ENCODE results near the gene SRC.

SRC gene

DNA sequence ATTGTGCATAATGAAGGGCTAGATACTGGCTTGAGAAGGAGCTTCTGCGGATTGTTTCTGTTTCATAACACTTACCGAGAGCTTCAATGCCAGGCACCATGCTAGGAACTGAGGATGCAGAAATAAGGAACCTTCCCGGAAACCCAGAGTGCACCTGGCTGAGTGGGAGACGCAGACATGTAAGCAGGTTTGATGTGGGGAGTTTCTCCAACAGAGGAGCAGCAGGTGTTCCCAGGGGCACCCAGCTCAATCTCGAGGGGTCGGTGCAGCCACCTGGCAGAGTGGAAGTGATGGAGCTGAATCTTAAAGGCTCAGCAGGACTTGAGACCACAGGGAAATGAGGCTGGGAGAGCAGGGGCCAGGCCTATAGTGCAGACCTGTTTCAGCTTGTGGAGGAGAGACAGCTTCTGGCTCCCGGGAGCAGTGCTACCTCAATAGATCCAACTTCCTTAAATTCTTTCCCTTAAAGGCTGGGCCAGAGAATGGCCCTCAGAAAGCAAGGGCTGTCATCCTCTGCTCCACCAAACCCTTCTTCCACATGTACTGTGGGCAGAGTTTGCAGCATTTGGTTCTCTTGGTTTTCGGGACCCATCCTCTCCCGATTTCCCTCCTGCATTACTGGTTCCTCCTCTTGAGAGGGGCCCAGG is 27.8 kb upstream of the SRC start:
- no peak for DNase-seq (ENCODE audit: low read depth)
- TF ChIP-seq, protein P1, sequence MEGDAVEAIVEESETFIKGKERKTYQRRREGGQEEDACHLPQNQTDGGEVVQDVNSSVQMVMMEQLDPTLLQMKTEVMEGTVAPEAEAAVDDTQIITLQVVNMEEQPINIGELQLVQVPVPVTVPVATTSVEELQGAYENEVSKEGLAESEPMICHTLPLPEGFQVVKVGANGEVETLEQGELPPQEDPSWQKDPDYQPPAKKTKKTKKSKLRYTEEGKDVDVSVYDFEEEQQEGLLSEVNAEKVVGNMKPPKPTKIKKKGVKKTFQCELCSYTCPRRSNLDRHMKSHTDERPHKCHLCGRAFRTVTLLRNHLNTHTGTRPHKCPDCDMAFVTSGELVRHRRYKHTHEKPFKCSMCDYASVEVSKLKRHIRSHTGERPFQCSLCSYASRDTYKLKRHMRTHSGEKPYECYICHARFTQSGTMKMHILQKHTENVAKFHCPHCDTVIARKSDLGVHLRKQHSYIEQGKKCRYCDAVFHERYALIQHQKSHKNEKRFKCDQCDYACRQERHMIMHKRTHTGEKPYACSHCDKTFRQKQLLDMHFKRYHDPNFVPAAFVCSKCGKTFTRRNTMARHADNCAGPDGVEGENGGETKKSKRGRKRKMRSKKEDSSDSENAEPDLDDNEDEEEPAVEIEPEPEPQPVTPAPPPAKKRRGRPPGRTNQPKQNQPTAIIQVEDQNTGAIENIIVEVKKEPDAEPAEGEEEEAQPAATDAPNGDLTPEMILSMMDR (IDR thresholded peaks at IDR 0.05; ENCODE audit: control insufficient read depth, extremely low read depth, insufficient read depth), result no peak
- H3K4me3 ChIP-seq (ENCODE audit: low read depth, low read length), result no peak overlapping the region

DNA sequence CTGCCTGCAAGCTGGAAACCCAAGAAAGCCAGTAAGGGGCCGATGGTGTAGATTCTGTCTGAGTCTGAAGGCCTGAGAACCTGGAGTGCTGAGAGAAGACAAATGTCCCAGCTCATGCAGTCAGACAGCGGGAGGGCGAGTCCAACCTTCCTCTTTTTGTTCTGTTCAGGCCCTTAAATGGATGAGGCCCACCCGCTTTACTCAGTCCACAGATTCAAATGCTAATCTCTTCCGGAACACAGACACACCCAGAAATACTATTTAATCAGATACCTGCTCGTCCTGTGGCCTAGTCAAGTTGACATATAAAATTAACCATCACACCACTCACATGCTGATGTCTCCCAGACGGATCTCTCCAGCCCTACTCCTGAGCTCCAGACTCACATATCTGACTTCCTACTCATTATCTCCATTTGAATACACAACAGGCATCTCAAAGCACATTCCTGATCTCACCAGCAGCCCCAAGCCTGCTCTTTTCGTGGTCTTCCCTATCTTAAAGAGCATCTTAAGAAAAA is 26.7 kb upstream of the SRC start:
- TF ChIP-seq, protein P1 (IDR thresholded peaks at IDR 0.05; ENCODE audit: control insufficient read depth, extremely low read depth, insufficient read depth), result no peak
- H3K4me3 ChIP-seq (ENCODE audit: low read depth, low read length), result no peak overlapping the region
- no peak for DNase-seq (ENCODE audit: low read depth)

DNA sequence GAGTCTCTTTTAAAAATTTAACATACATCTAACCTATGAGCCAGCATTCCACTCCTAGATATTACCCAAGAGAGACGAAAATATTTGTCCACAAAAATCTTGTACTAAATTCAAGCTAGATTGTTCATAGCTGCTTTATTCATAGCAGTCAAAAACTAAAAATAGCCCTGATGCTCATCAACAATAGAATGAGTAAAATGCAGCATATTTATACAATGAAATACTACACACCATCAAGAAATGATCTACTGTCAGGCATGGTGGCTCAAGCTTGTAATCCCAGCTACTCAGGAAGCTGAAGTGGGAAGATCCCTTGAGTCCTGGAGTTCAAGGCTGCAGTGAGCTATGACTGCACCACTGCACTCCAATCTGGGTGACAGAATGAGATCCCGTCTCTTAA is 22.0 kb upstream of the SRC start:
- no peak for DNase-seq (ENCODE audit: low read depth)
- H3K4me3 ChIP-seq (ENCODE audit: low read depth, low read length), result no peak overlapping the region
- TF ChIP-seq, protein P1 (IDR thresholded peaks at IDR 0.05; ENCODE audit: control insufficient read depth, extremely low read depth, insufficient read depth), result no peak

DNA sequence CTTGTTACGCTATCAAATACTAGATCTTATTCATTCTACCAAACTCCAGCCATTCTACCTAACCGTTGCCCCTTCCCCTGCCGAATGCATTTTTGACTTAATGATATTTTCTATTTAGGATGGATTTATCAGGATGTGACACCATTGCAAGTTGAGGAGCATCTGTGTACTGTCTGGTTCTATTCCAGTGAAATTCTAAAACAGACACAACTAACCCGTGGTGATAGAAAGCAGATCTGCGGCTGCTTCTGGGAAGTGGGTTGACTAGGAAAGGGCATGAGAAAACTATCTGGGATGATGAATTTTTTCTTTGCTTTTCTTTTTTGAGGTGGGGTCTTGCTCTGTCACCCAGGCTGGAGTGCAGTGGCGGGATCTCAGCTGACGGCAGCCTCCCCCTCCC is 20.7 kb upstream of the SRC start:
- TF ChIP-seq, protein P1 (IDR thresholded peaks at IDR 0.05; ENCODE audit: control insufficient read depth, extremely low read depth, insufficient read depth), result no peak
- H3K4me3 ChIP-seq (ENCODE audit: low read depth, low read length), result no peak overlapping the region
- DNase-seq (ENCODE audit: low read depth), result no peak

DNA sequence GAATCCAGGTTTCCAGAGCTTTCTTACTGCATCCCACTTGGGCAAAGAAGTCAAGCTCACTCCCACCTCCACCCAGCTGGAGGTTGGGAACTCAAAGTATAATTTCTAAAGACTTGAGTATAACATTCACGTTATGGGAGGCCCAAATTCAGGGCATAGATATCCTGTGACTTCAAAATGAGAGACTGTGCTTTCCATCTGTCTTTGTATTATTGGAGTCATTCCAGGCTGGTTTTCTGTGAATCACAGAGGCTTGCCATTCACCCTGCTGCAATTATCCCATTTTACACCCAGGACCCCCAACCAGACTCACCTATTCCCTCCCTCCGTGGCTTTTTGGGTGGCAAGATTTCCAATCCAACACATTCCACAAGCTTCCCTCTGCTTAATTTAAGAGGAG is 19.3 kb upstream of the SRC start:
- no peak overlapping the region for H3K4me3 ChIP-seq (ENCODE audit: low read depth, low read length)
- TF ChIP-seq, protein P1 (IDR thresholded peaks at IDR 0.05; ENCODE audit: control insufficient read depth, extremely low read depth, insufficient read depth), result no peak
- DNase-seq (ENCODE audit: low read depth), result no peak

DNA sequence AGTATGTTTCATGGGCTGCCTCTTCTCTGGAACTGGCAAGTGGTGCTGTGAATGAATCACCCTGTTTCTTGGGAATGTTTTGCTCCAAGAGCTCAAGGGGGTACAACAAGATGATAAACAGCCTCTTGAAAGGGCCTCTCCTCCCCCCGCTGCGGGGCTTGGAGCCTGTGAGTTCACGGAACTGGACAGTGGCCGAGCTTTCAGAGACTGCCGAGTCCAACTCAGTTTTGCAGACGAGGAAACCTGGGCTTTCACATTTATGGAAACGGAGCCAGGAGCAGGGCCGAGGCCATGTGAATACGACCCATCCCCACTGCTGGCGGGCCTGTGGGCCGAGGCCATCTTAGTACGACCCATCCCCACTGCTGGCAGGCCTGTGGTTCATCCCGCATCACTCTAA is 18.2 kb upstream of the SRC start:
- TF ChIP-seq, protein P1 (IDR thresholded peaks at IDR 0.05; ENCODE audit: control insufficient read depth, extremely low read depth, insufficient read depth), result no peak
- no peak overlapping the region for H3K4me3 ChIP-seq (ENCODE audit: low read depth, low read length)
- no peak for DNase-seq (ENCODE audit: low read depth)
